Liver (tissue), 9 donors: ENCODE measurements around the gene CMIP. TPM values are rescaled to one million over a fixed set of nuclear protein-coding genes. Genes with fewer than 3 reads are reported as not detected.

Experiments
- DNase-seq: peaks from one replicate; pipeline ENCODE4 v3.0.0-alpha.2; 2017; ENCODE audit warnings: low spot score
- H3K27ac ChIP-seq, 2 donors: one replicate each; pipeline ENCODE4 v1.7.0; 2013; ENCODE audit warnings: inconsistent platforms in 2 of 2, low read length in 2 of 2, control low read depth in 1 of 2, low read depth in 1 of 2, mild to moderate bottlenecking in 1 of 2
- H3K27me3 ChIP-seq, 4 donors: one replicate each; pipeline versions ENCODE4 v1.6.1 to v1.7.0; 2013; ENCODE audit warnings: low read length in 3 of 4, inconsistent platforms in 1 of 4, mild to moderate bottlenecking in 1 of 4, moderate library complexity in 1 of 4; ENCODE audit not compliant: control insufficient read depth in 4 of 4, insufficient read depth in 4 of 4
- H3K36me3 ChIP-seq, 4 donors: one replicate each; pipeline versions ENCODE4 v1.6.1 to v1.7.0; 2013; ENCODE audit warnings: low read length in 3 of 4, mild to moderate bottlenecking in 3 of 4, low read depth in 1 of 4, moderate library complexity in 1 of 4; ENCODE audit not compliant: control insufficient read depth in 4 of 4, insufficient read depth in 3 of 4
- H3K4me1 ChIP-seq, 4 donors: one replicate each; pipeline versions ENCODE4 v1.6.1 to v1.7.0; 2013; ENCODE audit warnings: low read length in 3 of 4, mild to moderate bottlenecking in 3 of 4, moderate library complexity in 1 of 4; ENCODE audit not compliant: control insufficient read depth in 4 of 4, insufficient read depth in 4 of 4
- H3K4me3 ChIP-seq, 3 donors: one replicate each; pipeline versions ENCODE4 v1.6.1 to v1.7.0; 2013; ENCODE audit warnings: low read length in 3 of 3, control low read depth in 1 of 3, low read depth in 1 of 3, mild to moderate bottlenecking in 1 of 3
- H3K9ac ChIP-seq, 2 donors: one replicate each; pipeline ENCODE4 v1.7.0; 2013; ENCODE audit warnings: low read length in 2 of 2, mild to moderate bottlenecking in 2 of 2, moderate library complexity in 2 of 2, control low read depth in 1 of 2, low read depth in 1 of 2
- H3K9me3 ChIP-seq, 4 donors: one replicate each; pipeline versions ENCODE4 v1.6.1 to v1.7.0; 2013; ENCODE audit warnings: low read length in 3 of 4; ENCODE audit not compliant: control insufficient read depth in 4 of 4
- EGR1 ChIP-seq, 2 donors: IDR thresholded peaks; 2 replicates each; pipeline ENCODE4 v1.6.1; 2016 to 2018; ENCODE audit warnings: antibody characterized with exemption in 2 of 2, low read depth in 2 of 2
- FOXA1 ChIP-seq: IDR thresholded peaks from 2 replicates; pipeline ENCODE4 v1.6.1; 2016; ENCODE audit warnings: antibody characterized with exemption
- FOXA2 ChIP-seq: IDR thresholded peaks from 2 replicates; pipeline ENCODE4 v1.6.1; 2016; ENCODE audit warnings: antibody characterized with exemption
- GABPA ChIP-seq, 2 donors: IDR thresholded peaks in 1 of 2; conservative IDR thresholded peaks in 1 of 2; 2 replicates each; pipeline ENCODE4 v1.6.1; 2016; ENCODE audit warnings: antibody characterized with exemption in 2 of 2, mild to moderate bottlenecking in 1 of 2, moderate library complexity in 1 of 2
- HNF4A ChIP-seq, 2 donors: conservative IDR thresholded peaks; 2 replicates each; pipeline ENCODE4 v1.6.1; 2016; ENCODE audit warnings: antibody characterized with exemption in 2 of 2, mild to moderate bottlenecking in 2 of 2
- HNF4G ChIP-seq: IDR thresholded peaks from 2 replicates; pipeline ENCODE4 v1.6.1; 2016; ENCODE audit warnings: antibody characterized with exemption
- JUND ChIP-seq, 2 donors: IDR thresholded peaks; 2 replicates each; pipeline ENCODE4 v1.6.1; 2016; ENCODE audit warnings: antibody characterized with exemption in 2 of 2
- NR2F2 ChIP-seq: IDR thresholded peaks from 2 replicates; pipeline ENCODE4 v1.6.1; 2016; ENCODE audit warnings: antibody characterized with exemption
- RAD21 ChIP-seq, 2 donors: IDR thresholded peaks; 2 replicates each; pipeline ENCODE4 v1.6.1; 2016; ENCODE audit warnings: antibody characterized with exemption in 2 of 2, mild to moderate bottlenecking in 2 of 2
- RXRA ChIP-seq, 2 donors: IDR thresholded peaks; 2 replicates each; pipeline ENCODE4 v1.6.1; 2017 to 2018; ENCODE audit warnings: antibody characterized with exemption in 2 of 2, mild to moderate bottlenecking in 1 of 2
- SP1 ChIP-seq: IDR thresholded peaks from 2 replicates; pipeline ENCODE4 v1.6.1; 2018; ENCODE audit warnings: antibody characterized with exemption, mild to moderate bottlenecking
- TAF1 ChIP-seq: conservative IDR thresholded peaks from 2 replicates; pipeline ENCODE4 v1.6.1; 2016; ENCODE audit warnings: antibody characterized with exemption, mild to moderate bottlenecking
- YY1 ChIP-seq: IDR thresholded peaks from 2 replicates; pipeline ENCODE4 v1.6.1; 2016; ENCODE audit warnings: antibody characterized with exemption, mild to moderate bottlenecking
- WGBS: extraction: QIAGEN DNeasy Blood & Tissue Kit; methylation state at CpG from one replicate; pipeline ENCODE4 v1.1.7; 2013; 5-methylcytosine and 5-hydroxymethylcytosine counted together
- polyA plus RNA-seq, 2 donors: library from polyadenylated mRNA; stranded (reverse) in 1 of 2; unstranded in 1 of 2; fragments of 200-250 nt in 1 of 2; fragments of >200 nt in 1 of 2; fragmentation: Nextera tagmentation in 1 of 2; extraction: Ambion mirVana in 1 of 2; gene quantifications; one replicate each; pipeline versions ENCODE4 v1.2.1 to v1.2.3, GENCODE V29; 2013 to 2015
- total RNA-seq, 2 donors: library from RNA; depleted of rRNA; stranded (reverse); fragments of >200 nt; gene quantifications; one replicate each; pipeline ENCODE4 v1.2.3, GENCODE V29; 2014
- TF ChIP-seq, protein P1 (sequence below): IDR thresholded peaks from 2 replicates; pipeline ENCODE4 v1.6.1; 2016; ENCODE audit warnings: antibody characterized with exemption
- TF ChIP-seq, protein P2 (sequence below): fragments of 150-350 bp; IDR thresholded peaks from 2 replicates; pipeline ENCODE4 v1.5.1; 2017; ENCODE audit warnings: improper control_type of control experiment, low read depth, low read length; ENCODE audit not compliant: missing input control
- TF ChIP-seq, protein P3 (sequence below): IDR thresholded peaks from 2 replicates; pipeline ENCODE4 v1.6.1; 2016; ENCODE audit warnings: antibody characterized with exemption, mild to moderate bottlenecking
- TF ChIP-seq, protein P4 (sequence below): IDR thresholded peaks from 2 replicates; pipeline ENCODE4 v1.6.1; 2016; ENCODE audit warnings: antibody characterized with exemption
- donor health status: healthy.
- donor health status: healthy.
- donor health status: healthy.
- donor health status: healthy.
- donor health status: healthy.

Gene CMIP
- total and polyA plus RNA-seq, 4 donors, result 1.7 to 15.6 (median 10.1) TPM

DNA sequence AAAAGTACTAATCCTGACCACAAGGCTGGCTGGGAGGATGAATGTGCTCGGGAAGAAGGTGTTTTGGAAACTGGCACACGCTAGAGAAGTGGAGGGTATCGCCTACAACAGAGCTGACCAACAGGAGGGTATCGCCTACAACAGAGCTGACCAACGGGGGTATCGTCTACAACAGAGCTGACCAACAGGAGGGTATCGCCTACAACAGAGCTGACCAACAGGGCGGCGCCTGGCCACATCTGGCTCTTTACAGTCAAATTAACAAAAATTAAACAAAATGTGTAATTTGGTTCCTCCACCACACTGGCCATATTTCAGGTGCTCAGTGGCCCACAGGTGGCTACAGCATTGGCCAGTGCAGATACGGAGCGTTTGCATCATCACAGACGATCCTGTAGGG, 153.5 kb downstream of the CMIP start:
- TF ChIP-seq TAF1 (no peak), HNF4A (conservative IDR thresholded peaks at IDR 0.05) (no peak), HNF4G (no peak), RXRA (IDR thresholded peaks at IDR 0.05) (no peak), YY1 (no peak), NR2F2 (no peak), EGR1 (IDR thresholded peaks at IDR 0.05; ENCODE audit: low read depth in 2 of 2) (no peak), FOXA2 (no peak), FOXA1 (no peak)
- TF ChIP-seq, protein P1, sequence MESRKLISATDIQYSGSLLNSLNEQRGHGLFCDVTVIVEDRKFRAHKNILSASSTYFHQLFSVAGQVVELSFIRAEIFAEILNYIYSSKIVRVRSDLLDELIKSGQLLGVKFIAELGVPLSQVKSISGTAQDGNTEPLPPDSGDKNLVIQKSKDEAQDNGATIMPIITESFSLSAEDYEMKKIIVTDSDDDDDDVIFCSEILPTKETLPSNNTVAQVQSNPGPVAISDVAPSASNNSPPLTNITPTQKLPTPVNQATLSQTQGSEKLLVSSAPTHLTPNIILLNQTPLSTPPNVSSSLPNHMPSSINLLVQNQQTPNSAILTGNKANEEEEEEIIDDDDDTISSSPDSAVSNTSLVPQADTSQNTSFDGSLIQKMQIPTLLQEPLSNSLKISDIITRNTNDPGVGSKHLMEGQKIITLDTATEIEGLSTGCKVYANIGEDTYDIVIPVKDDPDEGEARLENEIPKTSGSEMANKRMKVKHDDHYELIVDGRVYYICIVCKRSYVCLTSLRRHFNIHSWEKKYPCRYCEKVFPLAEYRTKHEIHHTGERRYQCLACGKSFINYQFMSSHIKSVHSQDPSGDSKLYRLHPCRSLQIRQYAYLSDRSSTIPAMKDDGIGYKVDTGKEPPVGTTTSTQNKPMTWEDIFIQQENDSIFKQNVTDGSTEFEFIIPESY, result no peak
- TF ChIP-seq, protein P2, sequence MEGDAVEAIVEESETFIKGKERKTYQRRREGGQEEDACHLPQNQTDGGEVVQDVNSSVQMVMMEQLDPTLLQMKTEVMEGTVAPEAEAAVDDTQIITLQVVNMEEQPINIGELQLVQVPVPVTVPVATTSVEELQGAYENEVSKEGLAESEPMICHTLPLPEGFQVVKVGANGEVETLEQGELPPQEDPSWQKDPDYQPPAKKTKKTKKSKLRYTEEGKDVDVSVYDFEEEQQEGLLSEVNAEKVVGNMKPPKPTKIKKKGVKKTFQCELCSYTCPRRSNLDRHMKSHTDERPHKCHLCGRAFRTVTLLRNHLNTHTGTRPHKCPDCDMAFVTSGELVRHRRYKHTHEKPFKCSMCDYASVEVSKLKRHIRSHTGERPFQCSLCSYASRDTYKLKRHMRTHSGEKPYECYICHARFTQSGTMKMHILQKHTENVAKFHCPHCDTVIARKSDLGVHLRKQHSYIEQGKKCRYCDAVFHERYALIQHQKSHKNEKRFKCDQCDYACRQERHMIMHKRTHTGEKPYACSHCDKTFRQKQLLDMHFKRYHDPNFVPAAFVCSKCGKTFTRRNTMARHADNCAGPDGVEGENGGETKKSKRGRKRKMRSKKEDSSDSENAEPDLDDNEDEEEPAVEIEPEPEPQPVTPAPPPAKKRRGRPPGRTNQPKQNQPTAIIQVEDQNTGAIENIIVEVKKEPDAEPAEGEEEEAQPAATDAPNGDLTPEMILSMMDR, result no peak
- TF ChIP-seq, protein P3, sequence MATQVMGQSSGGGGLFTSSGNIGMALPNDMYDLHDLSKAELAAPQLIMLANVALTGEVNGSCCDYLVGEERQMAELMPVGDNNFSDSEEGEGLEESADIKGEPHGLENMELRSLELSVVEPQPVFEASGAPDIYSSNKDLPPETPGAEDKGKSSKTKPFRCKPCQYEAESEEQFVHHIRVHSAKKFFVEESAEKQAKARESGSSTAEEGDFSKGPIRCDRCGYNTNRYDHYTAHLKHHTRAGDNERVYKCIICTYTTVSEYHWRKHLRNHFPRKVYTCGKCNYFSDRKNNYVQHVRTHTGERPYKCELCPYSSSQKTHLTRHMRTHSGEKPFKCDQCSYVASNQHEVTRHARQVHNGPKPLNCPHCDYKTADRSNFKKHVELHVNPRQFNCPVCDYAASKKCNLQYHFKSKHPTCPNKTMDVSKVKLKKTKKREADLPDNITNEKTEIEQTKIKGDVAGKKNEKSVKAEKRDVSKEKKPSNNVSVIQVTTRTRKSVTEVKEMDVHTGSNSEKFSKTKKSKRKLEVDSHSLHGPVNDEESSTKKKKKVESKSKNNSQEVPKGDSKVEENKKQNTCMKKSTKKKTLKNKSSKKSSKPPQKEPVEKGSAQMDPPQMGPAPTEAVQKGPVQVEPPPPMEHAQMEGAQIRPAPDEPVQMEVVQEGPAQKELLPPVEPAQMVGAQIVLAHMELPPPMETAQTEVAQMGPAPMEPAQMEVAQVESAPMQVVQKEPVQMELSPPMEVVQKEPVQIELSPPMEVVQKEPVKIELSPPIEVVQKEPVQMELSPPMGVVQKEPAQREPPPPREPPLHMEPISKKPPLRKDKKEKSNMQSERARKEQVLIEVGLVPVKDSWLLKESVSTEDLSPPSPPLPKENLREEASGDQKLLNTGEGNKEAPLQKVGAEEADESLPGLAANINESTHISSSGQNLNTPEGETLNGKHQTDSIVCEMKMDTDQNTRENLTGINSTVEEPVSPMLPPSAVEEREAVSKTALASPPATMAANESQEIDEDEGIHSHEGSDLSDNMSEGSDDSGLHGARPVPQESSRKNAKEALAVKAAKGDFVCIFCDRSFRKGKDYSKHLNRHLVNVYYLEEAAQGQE, result no peak
- Histone ChIP-seq H3K36me3 (no peaks in the 10 kb centered on the region), H3K4me1 (peaks cover 3 to 12% (median 10%) of the 10 kb centered on the region in 4 donors), H3K27me3 (no peaks in the 10 kb centered on the region), H3K27ac (no peak overlapping the region), H3K9ac (no peak overlapping the region), H3K9me3 (no peaks in the 10 kb centered on the region), H3K4me3 (no peak overlapping the region)
- 97% methylated on average over 12 of the region's 12 CpGs for WGBS
- no peak for DNase-seq

DNA sequence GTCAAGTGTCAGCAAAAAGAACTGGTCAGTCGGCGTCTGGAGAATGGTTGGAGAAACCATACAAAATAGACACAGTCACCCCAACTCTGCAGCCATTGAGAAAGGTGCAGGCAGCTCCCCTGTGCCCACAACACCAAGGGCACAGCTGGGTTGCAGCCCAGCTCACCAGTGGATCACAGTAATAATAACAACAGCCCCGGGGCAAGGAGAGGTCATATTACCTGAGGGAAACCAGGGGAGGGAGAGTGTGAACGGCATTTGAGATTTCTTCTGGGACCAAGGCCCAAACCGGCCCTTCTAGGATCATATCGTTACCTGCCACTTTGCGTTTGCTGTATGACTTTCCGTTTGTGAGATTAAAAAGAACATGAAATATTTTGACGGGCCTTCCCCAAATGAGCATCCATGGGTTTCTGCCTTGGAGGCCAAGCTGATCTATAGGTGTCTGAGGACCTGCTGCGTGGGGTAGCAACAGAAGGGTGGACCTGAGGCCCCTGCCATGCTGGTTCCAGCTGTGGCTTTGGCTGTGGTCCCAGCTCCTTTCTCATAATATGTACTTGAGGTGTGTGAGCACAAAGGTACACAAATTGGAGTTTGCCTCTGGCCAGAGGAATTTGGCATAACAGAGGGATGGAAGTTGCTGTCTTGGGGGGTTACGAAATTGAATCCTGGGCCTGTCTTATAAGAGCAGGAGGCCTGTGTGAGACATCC, 154.6 kb downstream of the CMIP start:
- 92% methylated on average over 11 of the region's 11 CpGs for WGBS

More for the DNA sequence above, 154.6 kb downstream of the CMIP start:
- no peak for DNase-seq
- Histone ChIP-seq H3K9me3 (no peaks in the 10 kb centered on the region), H3K4me1 (peaks cover 3 to 12% (median 10%) of the 10 kb centered on the region in 4 donors), H3K9ac (no peak overlapping the region), H3K27me3 (no peaks in the 10 kb centered on the region), H3K4me3 (no peak overlapping the region), H3K36me3 (no peaks in the 10 kb centered on the region), H3K27ac (no peak overlapping the region)
- TF ChIP-seq JUND (IDR thresholded peaks at IDR 0.05) (no peak), HNF4A (conservative IDR thresholded peaks at IDR 0.05) (no peak), NR2F2 (no peak), GABPA (IDR thresholded peaks at IDR 0.05 in 1 of 2, conservative IDR thresholded peaks at IDR 0.05 in 1 of 2) (no peak), FOXA1 (no peak), SP1 (no peak), RAD21 (IDR thresholded peaks at IDR 0.05) (no peak), FOXA2 (no peak), RXRA (IDR thresholded peaks at IDR 0.05) (no peak)
- TF ChIP-seq, protein P4, sequence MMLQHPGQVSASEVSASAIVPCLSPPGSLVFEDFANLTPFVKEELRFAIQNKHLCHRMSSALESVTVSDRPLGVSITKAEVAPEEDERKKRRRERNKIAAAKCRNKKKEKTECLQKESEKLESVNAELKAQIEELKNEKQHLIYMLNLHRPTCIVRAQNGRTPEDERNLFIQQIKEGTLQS, result no peak
- TF ChIP-seq, protein P1, result no peak
- TF ChIP-seq, protein P3, result no peak
